Mesenteric fat pad (tissue), 1 donor: Measurements from ENCODE around the gene CREBZF. TPM values are rescaled to one million over a fixed set of nuclear protein-coding genes. Genes with fewer than 3 reads are reported as not detected.

ENCODE experiments used
- DNase-seq: peaks from one replicate; pipeline ENCODE4 v3.0.0-alpha.2; 2020; ENCODE audit warnings: low spot score
- long read RNA-seq: library from polyadenylated mRNA; unstranded; transcript quantifications from one replicate; pipeline ENCODE4 v2.0.0, GENCODE V29; 2020
- total RNA-seq: library from RNA; stranded (reverse); fragmentation: NEBNext Ultra II Directional; extraction: Animal tissue kit (Norgen Biotek cat#: 25700); gene quantifications from one replicate; pipeline ENCODE4 v1.2.1, GENCODE V29; 2021
- donor health status: DM: yes; HTN: yes; CAD: no.

The CREBZF gene, protein sequence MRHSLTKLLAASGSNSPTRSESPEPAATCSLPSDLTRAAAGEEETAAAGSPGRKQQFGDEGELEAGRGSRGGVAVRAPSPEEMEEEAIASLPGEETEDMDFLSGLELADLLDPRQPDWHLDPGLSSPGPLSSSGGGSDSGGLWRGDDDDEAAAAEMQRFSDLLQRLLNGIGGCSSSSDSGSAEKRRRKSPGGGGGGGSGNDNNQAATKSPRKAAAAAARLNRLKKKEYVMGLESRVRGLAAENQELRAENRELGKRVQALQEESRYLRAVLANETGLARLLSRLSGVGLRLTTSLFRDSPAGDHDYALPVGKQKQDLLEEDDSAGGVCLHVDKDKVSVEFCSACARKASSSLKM
- total RNA-seq: 25.1 TPM
- long read RNA-seq, full-length matches to known transcripts: 11 of 16 reads
- long read RNA-seq, partial matches to known transcripts: 3 of 16 reads
- long read RNA-seq, other reads (novel, unspliced or antisense): 2 of 16 reads

DNA sequence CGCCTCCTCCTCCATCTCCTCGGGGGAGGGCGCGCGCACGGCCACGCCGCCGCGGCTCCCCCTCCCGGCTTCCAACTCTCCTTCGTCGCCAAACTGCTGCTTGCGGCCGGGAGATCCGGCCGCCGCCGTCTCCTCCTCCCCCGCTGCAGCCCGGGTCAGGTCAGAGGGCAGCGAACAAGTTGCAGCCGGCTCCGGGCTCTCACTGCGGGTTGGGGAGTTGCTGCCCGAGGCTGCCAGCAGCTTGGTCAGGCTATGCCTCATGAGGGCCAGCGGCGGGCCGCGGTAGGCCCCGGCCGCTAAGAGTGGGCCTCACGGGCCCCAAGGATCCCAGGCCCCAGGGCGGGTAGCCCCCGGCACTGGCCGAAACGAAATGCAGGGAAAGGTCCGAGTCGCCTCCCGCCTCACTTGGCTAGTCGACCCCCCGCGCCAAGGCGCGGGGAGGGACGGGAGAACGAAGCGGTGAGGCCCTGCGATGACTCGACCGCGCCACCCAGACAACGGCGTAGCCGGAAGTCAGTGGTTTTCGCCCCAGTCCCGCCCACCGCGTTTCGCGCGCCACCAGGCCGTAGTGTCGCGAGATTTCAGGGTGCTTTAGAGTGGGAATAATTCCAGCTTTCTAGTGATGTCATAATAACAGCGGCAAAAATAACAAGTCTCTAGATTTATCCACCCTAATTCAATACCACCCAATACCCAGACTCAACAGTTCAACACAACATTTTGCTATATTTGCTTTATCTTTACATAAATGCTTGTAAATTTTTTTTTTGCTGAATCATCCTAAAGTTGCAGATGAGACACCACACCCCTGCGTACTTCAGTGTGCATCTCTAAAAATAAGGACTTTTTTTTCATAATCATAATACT lies at the start of gene CREBZF:
CREBZF (minus strand) TSS at position 515 of the 867 bp plus-strand sequence; CDS start at position 261, 254 bp downstream.
- DNase-seq: peak; percentile 99

DNA sequence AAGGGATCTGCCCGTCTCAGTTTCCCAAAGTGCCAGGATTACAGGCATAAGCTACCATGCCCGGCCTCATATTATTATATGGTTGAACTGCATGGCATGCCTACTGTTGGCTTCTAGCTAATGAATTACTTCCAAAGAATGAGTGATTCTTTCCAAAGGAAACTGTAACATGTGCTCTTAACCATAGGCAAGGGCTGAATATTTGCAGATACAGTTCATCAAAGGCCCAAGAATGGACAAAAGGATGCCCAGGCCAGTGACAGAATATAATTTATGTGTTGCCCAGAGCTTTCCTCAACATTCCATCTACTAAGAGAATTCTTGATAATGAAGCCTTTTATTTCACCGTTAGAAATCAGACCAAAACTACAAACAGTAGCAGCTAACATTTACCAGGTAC lies 48.0 kb upstream of the CREBZF start:
- DNase-seq: no peak

GRCh38 chr11:85710917-85711316 lies 46.0 kb upstream of the CREBZF start:
- no peak for DNase-seq

- DNase-seq: no peak
These were observed 45.2 kb upstream of the CREBZF start for GRCh38 chr11:85709941-85710702.

GRCh38 chr11:85705800-85706199 lies 40.9 kb upstream of the CREBZF start:
- no peak for DNase-seq

DNA sequence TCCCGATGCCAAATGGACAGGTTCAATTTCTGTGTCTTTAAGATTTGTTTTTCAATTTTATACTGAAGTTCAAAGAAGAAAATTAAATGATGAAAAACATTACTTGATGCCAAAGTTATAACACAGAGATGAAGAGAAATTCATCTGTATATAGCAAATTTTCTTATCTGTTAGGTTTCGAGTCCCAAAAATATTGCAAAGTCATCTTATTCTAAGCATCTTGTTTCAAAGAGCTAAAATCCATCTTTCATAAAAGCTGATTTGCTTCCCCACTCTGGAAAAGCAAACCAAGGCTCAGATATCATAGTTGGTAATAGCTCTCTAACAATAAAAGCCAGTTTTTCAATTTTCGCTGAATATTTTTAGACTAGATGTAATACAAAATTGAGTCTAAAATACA lies 40.0 kb upstream of the CREBZF start:
- no peak for DNase-seq

DNA sequence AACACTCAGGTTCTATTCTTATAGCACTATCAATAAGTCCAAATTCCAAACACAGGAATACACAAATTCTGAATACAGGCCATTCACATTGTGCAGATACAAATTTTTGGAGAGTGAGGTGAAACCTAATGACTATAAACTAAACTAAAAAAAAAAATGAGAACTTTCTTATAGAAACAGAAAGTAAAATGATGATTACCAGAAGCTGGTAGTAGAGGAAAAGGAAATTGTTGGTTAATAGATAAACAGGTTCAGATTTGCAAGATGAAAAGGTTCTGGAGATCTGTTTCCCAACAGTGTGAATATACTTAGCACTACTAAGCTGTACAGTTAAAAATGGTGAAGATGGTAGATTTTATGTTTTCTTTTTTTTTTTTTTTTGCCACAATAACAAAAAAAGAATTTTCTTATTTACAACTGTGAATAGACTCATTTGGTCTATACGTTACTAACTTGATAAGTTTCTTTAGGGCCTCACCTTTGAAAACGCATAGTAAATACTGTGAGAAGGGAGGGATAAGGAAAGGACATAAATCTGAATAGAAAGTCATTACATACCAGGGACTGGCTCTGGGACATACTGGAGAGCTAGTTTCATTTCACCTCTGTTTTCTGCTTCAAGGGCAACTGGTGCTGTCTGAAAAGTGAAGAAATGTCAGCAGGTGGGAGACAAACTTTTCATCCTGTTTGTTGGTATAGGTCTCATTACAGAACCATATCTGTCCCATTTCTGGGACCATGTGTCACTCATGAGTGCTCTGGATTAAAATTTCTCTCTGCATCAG lies 35.2 kb upstream of the CREBZF start:
- no peak for DNase-seq

GRCh38 chr11:85698195-85698594 lies 33.3 kb upstream of the CREBZF start:
- DNase-seq: no peak

GRCh38 chr11:85697747-85698146 lies 32.8 kb upstream of the CREBZF start:
- DNase-seq: no peak

- no peak for DNase-seq
These were observed 30.6 kb upstream of the CREBZF start for GRCh38 chr11:85695546-85695945.

GRCh38 chr11:85694385-85694980 lies 29.6 kb upstream of the CREBZF start:
- DNase-seq: no peak

GRCh38 chr11:85685820-85686459 lies 21.0 kb upstream of the CREBZF start, which contains the start of gene CCDC89:
Gene CCDC89 (minus strand): TSS chr11:85686195. CDS start chr11:85686130, 65 bp downstream.
- no peak for DNase-seq

DNA sequence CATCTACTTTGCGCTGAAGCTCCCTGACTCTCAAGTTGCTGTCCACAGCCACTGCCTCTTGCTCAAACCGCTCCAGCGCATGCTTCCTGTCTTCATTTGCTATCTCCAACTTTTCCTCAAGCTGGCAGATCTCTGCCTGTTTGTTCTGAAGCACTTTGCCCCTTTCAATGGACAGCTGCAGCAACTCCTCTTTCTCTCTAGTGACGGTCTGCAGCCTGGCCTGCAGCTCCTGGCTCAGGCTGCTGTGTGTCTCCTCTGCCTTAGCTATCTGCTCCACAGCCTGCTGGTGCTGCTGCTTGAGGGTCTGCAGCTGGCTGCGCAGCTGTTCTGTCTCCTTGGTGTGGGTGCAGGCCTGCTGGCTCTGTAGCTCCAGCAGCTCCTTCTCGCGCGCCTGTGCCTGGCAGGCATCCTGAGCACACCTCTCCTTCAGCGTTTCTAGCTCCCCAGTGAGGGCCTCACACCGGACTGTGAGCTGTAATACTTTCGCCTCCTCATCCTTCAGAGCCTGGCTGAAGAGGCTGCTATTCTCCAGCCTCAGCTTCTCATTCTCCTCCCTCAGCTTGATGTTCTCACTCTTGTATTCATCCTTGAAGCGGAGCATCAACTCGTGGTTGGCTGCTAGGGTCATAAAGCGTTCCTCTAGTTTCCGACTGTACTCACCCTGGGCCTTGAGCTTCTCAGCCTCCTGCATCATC lies 20.3 kb upstream of the CREBZF start:
- DNase-seq: no peak

GRCh38 chr11:85682330-85683305 lies 17.7 kb upstream of the CREBZF start:
- peak; percentile 90 for DNase-seq

- no peak for DNase-seq
These were observed 16.0 kb upstream of the CREBZF start for GRCh38 chr11:85680897-85681296.

- DNase-seq: no peak
These were observed 14.6 kb upstream of the CREBZF start for GRCh38 chr11:85679576-85679975.

DNA sequence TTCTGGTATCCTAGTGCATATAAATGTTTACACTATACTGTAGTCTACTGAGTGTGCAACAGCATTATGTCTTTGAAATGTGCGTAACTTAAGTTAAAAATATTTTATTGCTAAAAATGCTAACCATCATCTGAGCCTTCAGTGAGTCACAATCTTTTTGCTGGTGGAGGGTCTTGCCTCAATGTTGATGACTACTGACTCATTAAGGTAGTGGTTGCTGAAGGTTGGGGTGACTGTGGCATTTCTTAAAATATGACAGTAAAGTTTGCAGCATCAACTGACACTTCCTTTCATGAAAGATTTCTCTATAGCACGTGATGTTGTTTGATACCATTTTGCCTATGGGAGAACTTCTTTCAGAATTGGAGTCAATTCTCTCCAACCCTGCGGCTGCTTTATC lies 8.5 kb upstream of the CREBZF start:
- no peak for DNase-seq
